GM18526 (cell line): ENCODE results near the gene PDE8B.

Experiments used
- POLR2A ChIP-seq: IDR thresholded peaks from 3 replicates; pipeline ENCODE4 v1.6.1; 2011; ENCODE audit not compliant: insufficient read length; ENCODE audit errors: extremely low read depth

PDE8B gene

GRCh38 chr5:77210091-77210963 is at the start of gene PDE8B:
Gene PDE8B, plus strand, starts transcription at chr5:77210680. Its CDS starts 246 bp downstream, at chr5:77210926.
- TF ChIP-seq POLR2A, result no peak

- TF ChIP-seq POLR2A, result no peak
Observed at GRCh38 chr5:77163453-77163852, 47.0 kb upstream of the PDE8B start.

GRCh38 chr5:77167063-77167462 is 43.4 kb upstream of the PDE8B start:
- TF ChIP-seq POLR2A, result no peak

- no peak for TF ChIP-seq POLR2A
Observed at GRCh38 chr5:77167695-77168121, 42.8 kb upstream of the PDE8B start.

- TF ChIP-seq POLR2A, result no peak
Observed at GRCh38 chr5:77168161-77168878, 42.2 kb upstream of the PDE8B start.

- TF ChIP-seq POLR2A, result no peak
Observed at GRCh38 chr5:77168879-77169244, 41.6 kb upstream of the PDE8B start.

GRCh38 chr5:77170196-77170890 is 40.1 kb upstream of the PDE8B start:
- no peak for TF ChIP-seq POLR2A

- no peak for TF ChIP-seq POLR2A
Observed at GRCh38 chr5:77171141-77171910, 39.2 kb upstream of the PDE8B start.

GRCh38 chr5:77172713-77173328 is 37.7 kb upstream of the PDE8B start:
- no peak for TF ChIP-seq POLR2A

GRCh38 chr5:77174526-77174925 is 36.0 kb upstream of the PDE8B start:
- TF ChIP-seq POLR2A, result no peak

GRCh38 chr5:77175231-77175630 is 35.2 kb upstream of the PDE8B start:
- no peak for TF ChIP-seq POLR2A

- no peak for TF ChIP-seq POLR2A
Observed at GRCh38 chr5:77176429-77176828, 34.1 kb upstream of the PDE8B start.

- TF ChIP-seq POLR2A, result no peak
Observed at GRCh38 chr5:77177576-77177975, 32.9 kb upstream of the PDE8B start.
